ENCODE measurements around the gene TRAPPC10. TPM values are rescaled to one million over a fixed set of nuclear protein-coding genes. Genes with fewer than 3 reads are reported as not detected.

Gene TRAPPC10
- total RNA-seq, 2 experiments from 2014 or later, result 44.1 to 45.4 TPM

- CTCF ChIA-PET, result interaction anchor here (0.8 to 1.4 kb wide), 2 partner anchors 11 to 330 kb away, joined by 3 read pairs; no protein-coding TSS in a partner anchor
- DNase-seq, result no peak
- TF ChIP-seq CTCF (IDR thresholded peaks at IDR 0.05), result no peak
- Mint-ChIP-seq H3K36me3 (ENCODE audit: low read depth) (peaks cover 36% of the 10 kb centered on the region), H3K27me3 (no peaks in the 10 kb centered on the region), H3K9me3 (no peaks in the 10 kb centered on the region), H3K27ac (peak overlapping the region; percentile 58), H3K4me3 (no peak overlapping the region), H3K4me1 (ENCODE audit: low read depth) (peaks cover 26% of the 10 kb centered on the region)
- ATAC-seq, result no peak
- POLR2A ChIA-PET, result interaction anchor here (1.4 kb wide), 1 partner anchor 9 kb away, joined by 4 read pairs; no protein-coding TSS in a partner anchor
- intact Hi-C loops (cut with micrococcal nuclease), result no loop called here
Observed at GRCh38 chr21:44058981-44059380, 46.9 kb downstream of the TRAPPC10 start.

GRCh38 chr21:44059710-44060109, 47.6 kb downstream of the TRAPPC10 start:
- intact Hi-C loops (cut with micrococcal nuclease), result no loop called here
- TF ChIP-seq CTCF (IDR thresholded peaks at IDR 0.05), result no peak
- ChIA-PET CTCF (interaction anchor here (1.4 kb wide), 1 partner anchor 12 kb away, joined by 3 read pairs; no protein-coding TSS in a partner anchor), POLR2A (interaction anchor here (0.6 to 1.0 kb wide), 2 partner anchors 33 to 42 kb away, joined by 3 read pairs; no protein-coding TSS in a partner anchor)
- peaks cover 40% of the 10 kb centered on the region for H3K36me3 Mint-ChIP-seq (ENCODE audit: low read depth)
- no peaks in the 10 kb centered on the region for H3K27me3 Mint-ChIP-seq
- H3K4me1 Mint-ChIP-seq (ENCODE audit: low read depth), result peaks cover 32% of the 10 kb centered on the region
- DNase-seq, result no peak
- H3K4me3 Mint-ChIP-seq, result no peak overlapping the region
- ATAC-seq, result no peak
- peak overlapping the region; percentile 10 for H3K27ac Mint-ChIP-seq
- no peaks in the 10 kb centered on the region for H3K9me3 Mint-ChIP-seq

- no peak for TF ChIP-seq CTCF (IDR thresholded peaks at IDR 0.05)
- H3K9me3 Mint-ChIP-seq, result no peaks in the 10 kb centered on the region
- no peak overlapping the region for H3K4me3 Mint-ChIP-seq
- peaks cover 56% of the 10 kb centered on the region for H3K4me1 Mint-ChIP-seq (ENCODE audit: low read depth)
- ATAC-seq (no peak), DNase-seq (no peak)
- POLR2A ChIA-PET, result interaction anchor here (0.5 to 2.0 kb wide), 3 partner anchors 19 to 153 kb away, joined by 3 to 10 read pairs (median 3); no protein-coding TSS in a partner anchor
- no peaks in the 10 kb centered on the region for H3K27me3 Mint-ChIP-seq
- intact Hi-C loops (cut with micrococcal nuclease), result no loop called here
- CTCF ChIA-PET, result no interaction called here
- peaks cover 46% of the 10 kb centered on the region for H3K36me3 Mint-ChIP-seq (ENCODE audit: low read depth)
- peak overlapping the region; percentile 90 for H3K27ac Mint-ChIP-seq
Observed at GRCh38 chr21:44062380-44062779, 50.3 kb downstream of the TRAPPC10 start.

GRCh38 chr21:44063151-44063912, 51.2 kb downstream of the TRAPPC10 start:
- DNase-seq (peak; percentile 20), ATAC-seq (no peak)
- Mint-ChIP-seq H3K4me3 (no peak overlapping the region), H3K27ac (peak overlapping the region; percentile 90), H3K9me3 (no peaks in the 10 kb centered on the region), H3K4me1 (ENCODE audit: low read depth) (peaks cover 53% of the 10 kb centered on the region), H3K36me3 (ENCODE audit: low read depth) (peaks cover 51% of the 10 kb centered on the region), H3K27me3 (no peaks in the 10 kb centered on the region)
- intact Hi-C loops (cut with micrococcal nuclease), result no loop called here
- ChIA-PET POLR2A (interaction anchor here (0.5 to 2.0 kb wide), 6 partner anchors 12 to 234 kb away, joined by 3 to 10 read pairs (median 3); no protein-coding TSS in a partner anchor), CTCF (interaction anchor here (1.0 to 1.6 kb wide), 2 partner anchors 21 to 50 kb away, joined by 3 to 4 read pairs; no protein-coding TSS in a partner anchor)
- TF ChIP-seq CTCF (IDR thresholded peaks at IDR 0.05), result no peak

Measured in activated CD8-positive, alpha-beta T cell treated with anti-CD3 and anti-CD28 coated beads for 36 hours (primary cell).